ENCODE data around the gene ZNF785. TPM values are rescaled to one million over a fixed set of nuclear protein-coding genes. Genes with fewer than 3 reads are reported as not detected.
"Not testable (repeated sequence)": the region's sequence is repeated elsewhere in the genome, so short reads cannot be mapped to it uniquely, and the experiment has no call there.

ZNF785 gene
- total RNA-seq, 1 donor from 2014 or later = 11.2 TPM

DNA sequence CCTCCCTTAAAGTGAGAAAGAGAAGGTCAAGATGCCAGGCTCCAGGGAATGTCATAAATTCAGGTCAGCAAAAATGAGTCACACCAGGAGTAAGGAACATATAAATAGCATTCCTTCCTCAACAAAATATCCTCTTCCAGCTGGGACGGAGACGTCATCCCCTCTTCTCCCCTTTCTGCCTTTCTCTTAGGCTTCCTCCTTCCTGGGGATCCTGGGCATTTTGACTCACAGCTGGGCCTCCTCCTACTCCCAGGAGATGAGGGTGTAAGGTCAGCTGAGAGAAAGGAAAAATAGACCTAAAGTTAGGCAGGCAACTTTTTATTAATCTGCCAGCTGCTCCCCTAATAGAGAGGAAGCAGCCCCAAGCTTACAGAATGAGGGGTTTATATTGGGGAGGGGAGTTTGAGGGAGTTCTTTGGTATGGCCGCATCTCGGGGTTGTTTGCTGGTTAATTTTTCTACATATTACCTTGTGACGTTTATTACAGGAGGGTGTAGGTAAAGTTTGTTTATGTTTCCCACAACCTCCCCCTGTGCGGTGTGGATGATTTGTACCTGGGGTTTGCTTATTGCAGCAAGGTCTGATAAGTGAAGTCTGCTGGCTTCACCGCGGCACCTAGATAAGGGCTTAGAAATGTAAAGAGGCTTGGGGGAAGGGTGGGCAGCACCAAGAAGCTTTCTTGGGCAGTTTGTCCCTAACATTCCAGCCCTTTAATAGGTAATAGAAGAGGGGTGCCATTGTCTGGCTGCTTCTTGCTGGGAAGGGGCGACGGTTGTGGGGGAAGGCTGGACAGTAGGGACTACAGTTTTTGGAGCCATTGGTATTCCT is 43.8 kb downstream of the ZNF785 start:
- no peak for DNase-seq (ENCODE audit: extremely low read depth, low read depth, low spot score)

DNA sequence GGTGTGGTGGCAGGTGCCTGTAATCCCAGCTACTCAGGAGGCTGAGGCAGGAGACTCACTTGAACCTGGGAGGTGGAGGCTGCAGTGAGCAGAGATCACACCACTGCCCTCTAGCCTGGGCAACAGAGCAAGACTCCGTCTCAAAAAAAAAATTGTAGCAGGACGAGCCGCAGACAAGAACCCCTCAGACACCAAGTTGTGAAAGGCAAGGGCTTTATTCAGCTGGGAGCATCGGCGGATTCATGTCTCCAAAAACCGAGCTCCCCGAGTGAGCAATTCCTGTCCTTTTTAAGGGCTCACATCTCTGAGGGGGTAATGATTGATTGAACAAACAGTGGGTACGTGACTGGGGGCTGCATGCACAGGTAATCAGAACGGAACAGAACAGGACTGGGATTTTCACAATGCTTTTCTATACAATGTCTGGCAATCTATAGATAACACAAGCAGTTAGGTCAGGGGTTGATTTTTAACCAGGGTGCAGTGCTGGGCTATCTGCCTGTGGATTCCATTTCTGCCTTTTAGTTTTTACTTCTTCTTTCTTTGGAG is 44.5 kb downstream of the ZNF785 start:
- DNase-seq (ENCODE audit: extremely low read depth, low read depth, low spot score) = not testable (repeated sequence)

DNA sequence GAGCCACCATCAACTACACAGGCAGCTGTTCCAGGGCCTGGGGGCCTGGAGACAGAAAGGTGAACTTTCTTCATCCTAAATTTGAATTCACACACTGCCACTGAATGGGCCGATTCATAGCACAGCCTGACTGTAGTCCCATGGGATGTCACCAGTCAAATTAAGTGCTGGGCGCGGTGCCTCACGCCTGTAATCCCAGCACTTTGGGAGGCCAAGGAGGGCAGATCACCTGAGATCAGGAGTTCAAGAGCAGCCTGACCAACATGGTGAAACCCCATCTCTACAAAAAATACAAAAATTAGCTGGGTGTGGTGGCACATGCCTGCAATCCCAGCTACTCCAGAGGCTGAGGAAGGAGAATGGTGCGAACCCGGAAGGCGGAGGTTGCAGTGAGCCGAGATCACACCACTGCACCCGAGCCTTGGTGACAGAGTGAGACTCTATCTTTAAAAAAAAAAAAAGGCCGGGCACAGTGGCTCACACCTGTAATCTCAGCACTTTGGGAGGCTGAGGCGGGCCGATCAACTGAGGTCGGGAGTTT is 45.4 kb downstream of the ZNF785 start:
- not testable (repeated sequence) for DNase-seq (ENCODE audit: extremely low read depth, low read depth, low spot score)

DNA sequence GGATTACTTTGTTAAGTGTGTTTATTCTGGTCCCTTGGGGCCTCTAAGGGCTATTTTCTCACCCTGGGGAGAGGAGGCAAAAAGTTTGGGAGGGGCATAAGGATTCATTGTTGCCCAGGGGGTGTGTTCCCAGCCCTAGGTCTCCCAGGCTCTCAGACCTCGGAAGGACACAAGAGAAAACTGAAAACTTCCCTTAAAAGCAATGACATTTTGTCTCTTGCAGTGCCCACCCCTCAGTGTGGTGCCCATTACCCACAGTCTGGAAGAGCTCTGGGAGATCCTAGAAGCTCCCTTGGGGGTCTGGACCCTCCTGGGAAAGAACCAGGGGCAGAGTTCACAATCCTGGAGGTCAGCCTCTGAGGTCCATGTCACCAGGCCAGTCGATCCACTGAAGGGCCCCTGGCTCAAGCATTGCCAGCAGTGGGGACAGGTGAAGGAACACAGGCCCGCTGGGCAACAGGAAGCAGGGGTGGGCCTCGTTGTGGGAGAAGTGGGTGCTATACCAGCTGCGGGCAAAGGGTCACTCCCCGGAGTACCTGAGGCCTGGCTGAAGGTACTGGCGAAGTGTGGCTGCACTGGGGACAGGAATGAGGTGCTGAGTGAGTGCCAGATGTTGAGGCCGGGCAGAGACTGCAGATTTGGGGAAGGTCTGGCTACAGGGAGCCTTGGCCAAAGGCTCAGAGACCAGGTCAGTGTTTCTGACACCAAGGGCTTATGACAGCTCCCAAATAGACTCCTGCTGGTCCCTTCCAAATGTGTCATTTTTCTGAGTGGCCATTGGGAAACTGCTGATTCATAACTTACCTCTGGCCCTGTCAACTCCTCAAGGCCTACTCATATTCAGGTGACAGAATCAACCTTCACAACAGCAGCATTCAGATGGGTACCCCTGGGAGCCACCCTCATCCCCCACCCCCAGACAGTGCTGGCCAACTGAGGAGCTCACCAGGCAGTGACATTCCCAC is 46.2 kb downstream of the ZNF785 start:
- DNase-seq (ENCODE audit: extremely low read depth, low read depth, low spot score) = no peak

DNA sequence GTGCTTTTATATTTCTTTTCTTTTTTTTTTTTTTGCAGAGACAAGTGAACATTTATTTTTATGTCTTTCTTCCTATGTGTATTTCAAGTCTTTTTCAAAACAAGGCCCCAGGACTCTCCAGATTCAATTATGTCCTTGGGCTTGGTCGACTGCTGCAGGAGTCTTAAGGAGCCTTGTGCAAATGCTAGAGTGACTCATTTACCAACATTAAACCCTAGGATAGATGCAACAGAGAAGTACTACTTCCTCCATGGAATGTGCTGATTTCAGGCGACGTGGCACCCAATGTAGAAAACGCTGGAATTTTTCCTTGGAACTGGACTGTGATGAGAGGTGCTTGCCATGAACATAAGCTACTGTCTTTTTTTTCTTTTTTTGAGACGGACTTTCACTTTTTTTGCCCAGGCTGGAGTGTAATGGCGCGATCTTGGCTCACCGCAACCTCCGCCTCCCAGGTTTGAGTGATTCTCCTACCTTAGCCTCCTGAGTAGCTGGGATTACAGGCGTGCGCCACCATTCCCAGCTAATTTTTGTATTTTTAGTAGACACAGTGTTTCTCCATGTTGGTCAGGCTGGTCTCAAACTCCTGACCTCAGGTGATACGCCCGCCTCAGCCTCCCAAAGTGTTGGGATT is 49.0 kb downstream of the ZNF785 start:
- not testable (repeated sequence) for DNase-seq (ENCODE audit: extremely low read depth, low read depth, low spot score)

DNA sequence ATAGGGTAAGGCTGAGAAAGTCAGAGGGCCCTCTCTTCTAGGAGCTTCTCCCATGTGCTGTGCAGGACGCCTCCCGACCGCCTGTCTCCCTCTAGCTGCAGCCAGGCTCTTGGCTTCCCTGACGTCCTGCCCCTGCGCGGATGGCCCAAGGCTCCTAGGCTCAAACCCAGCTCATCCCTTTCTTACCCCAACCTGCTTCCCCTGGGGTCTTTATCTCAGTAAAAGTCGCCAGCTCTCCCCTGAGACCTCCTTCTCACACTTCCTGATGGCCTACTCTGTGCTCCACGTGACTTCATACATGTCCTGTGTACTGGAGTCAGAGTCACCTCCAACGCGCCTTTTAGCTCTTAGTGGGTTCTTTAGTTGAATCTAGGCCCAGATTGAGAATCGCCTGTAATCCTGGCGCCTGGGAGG is 49.7 kb downstream of the ZNF785 start:
- no peak for DNase-seq (ENCODE audit: extremely low read depth, low read depth, low spot score)

DNA sequence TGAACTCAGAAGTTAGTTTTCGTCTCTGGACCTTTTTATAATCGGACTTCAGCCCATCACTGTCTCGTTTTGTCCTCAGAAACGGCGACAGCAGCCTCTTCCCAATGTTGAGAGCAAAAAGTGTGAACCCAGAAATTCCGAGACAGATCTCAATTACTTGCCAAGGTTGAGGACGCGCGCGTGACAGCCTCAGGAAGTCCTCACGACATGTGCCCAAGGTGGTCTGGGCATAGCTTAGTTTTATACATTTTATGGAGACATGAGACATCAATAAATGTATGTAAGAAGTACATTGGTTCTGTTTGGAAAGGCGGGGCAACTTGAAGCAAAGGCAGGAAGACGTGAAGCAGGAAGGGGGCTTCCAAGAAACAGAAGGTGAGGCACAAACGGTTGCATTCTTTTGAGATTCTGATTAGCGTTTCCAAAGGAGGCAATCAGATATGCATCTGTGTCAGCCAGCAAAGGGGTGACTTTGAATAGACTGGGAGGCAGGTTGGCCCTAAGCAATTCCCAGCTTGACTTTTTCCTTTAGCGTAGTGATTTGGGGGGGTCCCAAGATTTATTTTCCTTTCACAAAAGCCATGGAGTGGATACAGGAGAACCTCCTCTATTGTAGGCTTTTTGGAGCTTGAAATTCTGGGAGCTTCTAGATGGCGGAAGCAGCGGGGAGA is 50.3 kb downstream of the ZNF785 start:
- no peak for DNase-seq (ENCODE audit: extremely low read depth, low read depth, low spot score)

DNA sequence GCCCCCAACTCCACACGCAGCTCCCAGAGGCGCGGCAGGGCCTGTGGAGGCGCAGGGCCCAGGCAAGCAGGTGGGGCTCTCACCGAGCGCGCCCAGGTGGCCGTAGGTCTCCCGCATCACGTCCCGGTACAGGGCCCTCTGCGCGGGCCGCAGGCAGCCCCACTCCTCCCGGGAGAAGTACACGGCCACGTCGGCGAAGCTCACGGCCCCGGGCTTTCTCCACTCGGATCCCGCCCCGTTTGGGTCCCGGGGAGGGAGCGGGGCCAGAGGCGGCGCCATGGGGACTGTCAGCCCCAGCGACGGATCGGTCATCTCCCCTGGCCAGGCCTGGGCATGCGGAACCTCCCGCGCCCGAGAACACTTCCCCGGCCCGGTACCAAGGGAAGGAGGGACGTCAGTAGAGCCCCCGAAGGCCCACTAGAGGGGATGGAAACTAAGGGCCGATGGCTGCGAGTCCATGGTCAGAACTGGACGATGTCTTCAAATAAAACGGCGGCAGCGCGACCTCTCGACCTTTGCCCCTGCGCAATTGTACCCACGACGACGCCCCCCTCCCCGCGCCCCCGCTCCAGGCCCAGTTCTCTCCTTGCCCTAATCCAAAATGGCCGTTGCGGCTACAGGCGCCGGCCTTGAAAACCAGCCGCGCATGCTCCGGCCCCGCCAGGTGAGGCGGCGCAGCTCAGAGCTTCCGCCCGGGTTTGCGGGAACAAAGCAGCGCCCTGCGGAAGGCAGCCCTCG is 51.0 kb downstream of the ZNF785 start, which contains the start of gene ZNF747:
TSS of gene ZNF747 (minus strand) at position 491 of the 738 bp plus-strand sequence. CDS start at position 312, 179 bp downstream.
- no peak for DNase-seq (ENCODE audit: extremely low read depth, low read depth, low spot score)

DNA sequence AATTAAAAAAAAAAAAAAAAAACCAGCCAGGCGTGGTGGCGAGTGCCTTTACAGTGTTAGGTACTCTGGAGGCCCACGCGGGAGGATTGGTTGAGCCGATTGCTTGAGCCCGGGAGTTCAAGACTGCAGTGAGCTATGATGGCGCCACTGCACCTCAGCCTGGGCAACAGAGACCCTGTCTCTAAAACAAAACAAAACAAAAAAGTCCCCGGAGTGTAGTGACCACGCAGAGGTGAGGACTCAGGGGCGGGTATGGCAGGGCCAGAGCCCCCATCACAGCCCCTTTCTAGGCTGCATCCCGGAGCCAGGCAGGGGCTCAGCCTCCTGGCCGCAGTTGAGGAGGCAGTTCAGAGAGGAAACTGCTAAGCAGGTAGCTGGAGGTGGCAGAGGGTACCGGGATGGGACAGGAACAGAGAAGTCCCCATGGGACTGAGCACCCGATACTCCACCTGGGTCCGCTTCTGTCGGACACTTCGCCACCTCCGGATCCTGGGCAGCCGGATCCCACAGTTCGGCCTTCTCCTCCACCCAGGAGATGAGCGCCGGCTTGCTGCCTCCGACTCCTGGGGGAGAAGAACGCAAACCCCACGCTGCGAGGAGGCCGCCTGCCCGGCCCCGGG is 51.6 kb downstream of the ZNF785 start:
- DNase-seq (ENCODE audit: extremely low read depth, low read depth, low spot score) = no peak

DNA sequence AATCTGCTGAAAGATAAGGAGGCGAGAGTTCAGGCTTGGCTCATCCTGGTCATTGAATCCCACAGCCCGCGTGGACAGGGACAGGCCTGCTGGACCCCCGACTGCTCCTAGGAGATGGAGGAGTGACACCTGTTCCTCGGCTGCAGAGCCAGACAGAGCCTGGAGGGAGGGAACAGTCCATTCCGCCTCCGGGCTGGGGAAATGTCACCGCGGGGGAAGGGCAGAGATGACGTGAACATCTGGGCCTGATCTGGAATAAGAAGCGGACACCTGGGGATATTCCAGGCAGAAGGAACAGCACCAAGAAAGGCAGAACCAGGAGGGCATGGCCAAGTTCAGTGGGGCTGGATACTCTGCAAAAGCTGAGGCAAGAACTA is 52.4 kb downstream of the ZNF785 start:
- DNase-seq (ENCODE audit: extremely low read depth, low read depth, low spot score) = no peak

DNA sequence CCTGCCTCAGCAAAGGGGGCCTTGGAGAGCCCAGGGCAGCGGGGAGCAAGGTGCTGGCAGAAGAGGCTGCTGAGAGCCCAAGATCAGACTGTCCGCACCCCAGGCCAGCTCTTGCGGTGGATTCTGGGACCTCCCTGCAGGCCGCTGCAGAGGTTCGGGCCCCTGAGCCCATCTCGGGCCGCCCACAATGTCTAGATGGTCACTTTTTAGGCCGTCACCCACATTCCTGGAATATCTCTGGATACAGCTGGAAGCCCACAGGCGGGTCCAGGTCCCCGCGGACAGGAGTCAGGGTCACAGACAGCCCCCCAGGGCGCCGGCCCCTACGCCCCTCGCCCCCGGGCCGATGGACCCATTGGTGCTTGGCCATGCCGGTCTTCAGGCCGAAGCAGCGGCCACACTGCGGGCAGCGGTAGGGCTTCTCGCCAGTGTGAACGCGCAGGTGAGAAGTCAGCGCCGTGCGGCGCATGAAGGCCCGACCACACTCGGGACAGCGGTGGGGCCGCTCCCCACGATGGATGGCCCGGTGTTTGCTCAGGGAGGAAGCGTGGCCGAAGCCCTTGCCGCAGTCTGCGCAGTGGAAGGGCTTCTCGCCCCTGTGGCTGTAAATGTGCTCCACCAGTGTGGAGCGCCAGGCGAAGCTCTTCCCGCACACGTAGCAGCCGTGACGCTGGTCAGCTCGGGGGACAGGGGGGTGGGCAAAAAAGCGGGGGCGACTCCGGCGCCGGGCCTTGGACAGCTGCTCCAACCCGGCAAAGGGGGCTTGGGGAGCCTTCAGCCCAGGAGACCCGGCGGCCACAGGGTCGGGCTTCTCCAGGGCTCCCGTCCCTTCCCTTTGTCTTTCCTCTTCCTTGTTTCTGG is 53.0 kb downstream of the ZNF785 start:
- DNase-seq (ENCODE audit: extremely low read depth, low read depth, low spot score) = no peak

Other genes starting within 250 kb of the ZNF785 start
- 55.6 and 56.3 TPM in 2 replicates for gene CD2BP2, start 230.4 kb downstream of the ZNF785 start, total RNA-seq
- gene TBC1D10B, start 215.2 kb downstream of the ZNF785 start, total RNA-seq = 47.8 and 61.4 TPM in 2 replicates
- not detected in 2 replicates for gene MYL11, start 210.9 kb downstream of the ZNF785 start, total RNA-seq
- gene SEPTIN1, start 203.1 kb downstream of the ZNF785 start, total RNA-seq = 0.47 TPM in 1 of 2 replicates, not detected in the other
- 14.0 and 14.4 TPM in 2 replicates for gene ZNF48, start 190.3 kb downstream of the ZNF785 start, total RNA-seq
- gene ZNF771, start 178.1 kb downstream of the ZNF785 start, total RNA-seq = 19.0 and 19.8 TPM in 2 replicates
- gene DCTPP1, start 155.7 kb downstream of the ZNF785 start, total RNA-seq = 35.9 and 43.8 TPM in 2 replicates
- 35.3 and 38.1 TPM in 2 replicates for gene SEPHS2, start 139.8 kb downstream of the ZNF785 start, total RNA-seq
- not detected in 2 replicates for gene ITGAL, start 113.0 kb downstream of the ZNF785 start, total RNA-seq
- 31.9 and 36.2 TPM in 2 replicates for gene ZNF768, start 59.1 kb downstream of the ZNF785 start, total RNA-seq
- gene ZNF747, start 50.8 kb downstream of the ZNF785 start, total RNA-seq = 6.0 and 6.1 TPM in 2 replicates
- gene ZNF764, start 27.3 kb downstream of the ZNF785 start, total RNA-seq = 9.9 and 12.5 TPM in 2 replicates
- gene ZNF688, start 14.0 kb downstream of the ZNF785 start, total RNA-seq = 11.1 and 12.4 TPM in 2 replicates
- 9.0 and 11.4 TPM in 2 replicates for gene ZNF689, start 24.7 kb upstream of the ZNF785 start, total RNA-seq
- gene PRR14, start 65.3 kb upstream of the ZNF785 start, total RNA-seq = 22.4 and 38.1 TPM in 2 replicates
- gene FBRS, start 72.7 kb upstream of the ZNF785 start, total RNA-seq = 34.3 and 64.9 TPM in 2 replicates
- gene SRCAP, start 113.5 kb upstream of the ZNF785 start, total RNA-seq = 19.8 and 49.5 TPM in 2 replicates
- 17.6 and 25.3 TPM in 2 replicates for gene PHKG2, start 162.7 kb upstream of the ZNF785 start, total RNA-seq
- gene CFAP119, start 176.4 kb upstream of the ZNF785 start, total RNA-seq = 2.0 and 6.5 TPM in 2 replicates
- 100.0 and 115 TPM in 2 replicates for gene RNF40, start 176.6 kb upstream of the ZNF785 start, total RNA-seq
- gene ZNF629, start 201.5 kb upstream of the ZNF785 start, total RNA-seq = 12.1 and 17.5 TPM in 2 replicates